Neural cell (in vitro differentiated cells): ENCODE results near the gene CELF5. TPM values are rescaled to one million over a fixed set of nuclear protein-coding genes. Genes with fewer than 3 reads are reported as not detected.

Experiments
- H2AFZ ChIP-seq: fragments of 200-600, 300-800 bp; sonication (generic), shearing (Covaris generic); 2 replicates; pipeline ENCODE4 v1.6.0; 2014; ENCODE audit warnings: low read depth, mild to moderate bottlenecking, antibody characterized with exemption, low read length, moderate library complexity
- H3F3A ChIP-seq: fragments of 200-600 bp; shearing (Covaris generic); 2 replicates; pipeline ENCODE4 v1.6.1; 2016; ENCODE audit warnings: mild to moderate bottlenecking, moderate library complexity, mixed read lengths, antibody characterized with exemption, low read length; ENCODE audit not compliant: insufficient read depth, poor library complexity, severe bottlenecking
- H3K27ac ChIP-seq: fragments of 200-600, 300-800 bp; sonication (generic), shearing (Covaris generic); 2 replicates; pipeline ENCODE4 v1.5.1; 2014; ENCODE audit warnings: mild to moderate bottlenecking, low read length, moderate library complexity
- H3K27me3 ChIP-seq: fragments of 300-800, 200-600 bp; sonication (generic), shearing (Covaris generic); 2 replicates; pipeline ENCODE4 v1.6.0; 2014; ENCODE audit warnings: mild to moderate bottlenecking, low read depth, low read length, moderate library complexity; ENCODE audit not compliant: insufficient read depth
- H3K36me3 ChIP-seq: fragments of 300-800, 200-600 bp; sonication (generic), shearing (Covaris generic); 2 replicates; pipeline ENCODE4 v1.5.1; 2014; ENCODE audit warnings: mild to moderate bottlenecking, antibody characterized with exemption, low read length, moderate library complexity; ENCODE audit not compliant: insufficient read depth
- H3K4me2 ChIP-seq: fragments of 300-800, 200-600 bp; sonication (generic), shearing (Covaris generic); 2 replicates; pipeline ENCODE4 v1.6.0; 2014; ENCODE audit warnings: mild to moderate bottlenecking, low read length
- H3K4me3 ChIP-seq: fragments of 300-800, 200-600 bp; sonication (generic), shearing (Covaris generic); 2 replicates; pipeline ENCODE4 v1.5.1; 2014; ENCODE audit warnings: mild to moderate bottlenecking, low read length, moderate library complexity
- H3K79me2 ChIP-seq: fragments of 200-600 bp; shearing (Covaris generic); replicated peaks from 2 replicates; pipeline ENCODE4 v1.6.0; 2014; ENCODE audit warnings: mild to moderate bottlenecking, low read length, moderate library complexity; ENCODE audit not compliant: insufficient read depth
- H3K9ac ChIP-seq: fragments of 300-800, 200-600 bp; sonication (generic), shearing (Covaris generic); 2 replicates; pipeline ENCODE4 v1.6.1; 2016; ENCODE audit warnings: mild to moderate bottlenecking, low read length, mixed read lengths
- H3K9me2 ChIP-seq: fragments of 200-600 bp; shearing (Covaris generic); 2 replicates; pipeline ENCODE4 v1.6.1; 2016; ENCODE audit warnings: mild to moderate bottlenecking, low read length, mixed read lengths; ENCODE audit not compliant: insufficient read depth
- H3K9me3 ChIP-seq: fragments of 200-600, 300-800 bp; sonication (generic), shearing (Covaris generic); 2 replicates; pipeline ENCODE4 v1.6.1; 2016; ENCODE audit warnings: mild to moderate bottlenecking, mixed run types, low read length, moderate library complexity, mixed read lengths
- H4K20me1 ChIP-seq: fragments of 200-600 bp; shearing (Covaris generic); 2 replicates; pipeline ENCODE4 v1.6.1; 2016; ENCODE audit warnings: mild to moderate bottlenecking, mixed run types; ENCODE audit not compliant: insufficient read depth
- CTCF ChIP-seq: fragments of 450-650 bp; IDR thresholded peaks from 2 replicates; pipeline ENCODE4 v1.5.1; 2014; ENCODE audit warnings: antibody characterized with exemption, mild to moderate bottlenecking, moderate library complexity; ENCODE audit not compliant: poor library complexity, severe bottlenecking
- EP300 ChIP-seq: fragments of 450-650 bp; conservative IDR thresholded peaks from 2 replicates; pipeline ENCODE4 v1.6.1; 2014; ENCODE audit warnings: antibody characterized with exemption, mild to moderate bottlenecking, moderate library complexity; ENCODE audit not compliant: poor library complexity, severe bottlenecking
- EZH2 ChIP-seq: fragments of 200-600, 300-800 bp; shearing (Covaris generic), sonication (generic); IDR thresholded peaks from 2 replicates; pipeline ENCODE4 v1.6.1; 2014; ENCODE audit warnings: antibody characterized with exemption, low read length, borderline replicate concordance, mild to moderate bottlenecking; ENCODE audit not compliant: insufficient read depth, poor library complexity, severe bottlenecking
- MXI1 ChIP-seq: fragments of 450-650 bp; conservative IDR thresholded peaks from 2 replicates; pipeline ENCODE4 v1.6.1; 2014; ENCODE audit warnings: antibody characterized with exemption, mild to moderate bottlenecking; ENCODE audit not compliant: poor library complexity, severe bottlenecking
- POLR2AphosphoS5 ChIP-seq: IDR thresholded peaks from 2 replicates; pipeline ENCODE4 v1.6.1; 2012
- RAD21 ChIP-seq: fragments of 450-650 bp; conservative IDR thresholded peaks from 2 replicates; pipeline ENCODE4 v1.6.1; 2014; ENCODE audit warnings: antibody characterized with exemption, mild to moderate bottlenecking, moderate library complexity
- REST ChIP-seq: IDR thresholded peaks from 2 replicates; pipeline ENCODE4 v1.6.1; 2012; ENCODE audit warnings: borderline replicate concordance
- SMC3 ChIP-seq: fragments of 450-650 bp; conservative IDR thresholded peaks from 2 replicates; pipeline ENCODE4 v1.6.1; 2014; ENCODE audit warnings: antibody characterized with exemption, mild to moderate bottlenecking, moderate library complexity; ENCODE audit not compliant: poor library complexity
- TAF1 ChIP-seq: IDR thresholded peaks from 2 replicates; pipeline ENCODE4 v1.6.1; 2012; ENCODE audit warnings: low read depth
- polyA plus RNA-seq: library from polyadenylated mRNA; depleted of rRNA; stranded (reverse); fragments of >200 nt; gene quantifications from 2 replicates; pipeline ENCODE4 v1.2.3, GENCODE V29; 2014

Gene CELF5
- polyA plus RNA-seq, 1 donor from 2014 or later: 130 TPM

GRCh38 chr19:3338541-3339181 lies 114.2 kb downstream of the CELF5 start:
- Histone ChIP-seq H3K9ac (no peak overlapping the region), H3K27ac (no peak overlapping the region), H4K20me1 (no peaks in the 10 kb centered on the region), H3K4me2 (no peak overlapping the region), H3K9me3 (no peaks in the 10 kb centered on the region), H3K27me3 (peaks cover 3% of the 10 kb centered on the region), H3F3A (no peaks in the 10 kb centered on the region), H3K9me2 (no peaks in the 10 kb centered on the region), H2AFZ (no peak overlapping the region), H3K36me3 (no peaks in the 10 kb centered on the region), H3K4me3 (no peak overlapping the region), H3K79me2 (no peaks in the 10 kb centered on the region)
- TF ChIP-seq POLR2AphosphoS5 (no peak), EP300 (no peak), CTCF (no peak), TAF1 (no peak), MXI1 (no peak), REST (no peak), EZH2 (no peak), SMC3 (no peak), RAD21 (no peak)

GRCh38 chr19:3340340-3340739 lies 115.9 kb downstream of the CELF5 start:
- Histone ChIP-seq H2AFZ (no peak overlapping the region), H3K4me3 (no peak overlapping the region), H3K27me3 (no peaks in the 10 kb centered on the region), H3K79me2 (no peaks in the 10 kb centered on the region), H3K36me3 (no peaks in the 10 kb centered on the region), H3F3A (no peaks in the 10 kb centered on the region), H3K9me3 (no peaks in the 10 kb centered on the region), H4K20me1 (no peaks in the 10 kb centered on the region), H3K9me2 (no peaks in the 10 kb centered on the region), H3K9ac (no peak overlapping the region), H3K27ac (no peak overlapping the region), H3K4me2 (no peak overlapping the region)
- no peak for TF ChIP-seq SMC3
- no peak for TF ChIP-seq POLR2AphosphoS5
- TF ChIP-seq EP300: no peak
- no peak for TF ChIP-seq MXI1
- TF ChIP-seq TAF1: no peak
- TF ChIP-seq CTCF: no peak
